ENCODE data around the gene EFCAB5.

- no peak for TF ChIP-seq CTCF (IDR thresholded peaks at IDR 0.05; ENCODE audit: borderline replicate concordance, extremely low read depth, low read length, poor library complexity, severe bottlenecking)
- TF ChIP-seq EZH2 (IDR thresholded peaks at IDR 0.05; ENCODE audit: borderline replicate concordance, low read depth, low read length, severe bottlenecking), result no peak
Measured at GRCh38 chr17:30064738-30065137, 123.3 kb downstream of the EFCAB5 start.

Data from DND-41 (cell line).